ENCODE measurements around the gene MYH9. TPM values are rescaled to one million over a fixed set of nuclear protein-coding genes. Genes with fewer than 3 reads are reported as not detected.

The MYH9 gene
- total and polyA plus RNA-seq, 4 donors, result 184 to 667 (median 332) TPM

DNA sequence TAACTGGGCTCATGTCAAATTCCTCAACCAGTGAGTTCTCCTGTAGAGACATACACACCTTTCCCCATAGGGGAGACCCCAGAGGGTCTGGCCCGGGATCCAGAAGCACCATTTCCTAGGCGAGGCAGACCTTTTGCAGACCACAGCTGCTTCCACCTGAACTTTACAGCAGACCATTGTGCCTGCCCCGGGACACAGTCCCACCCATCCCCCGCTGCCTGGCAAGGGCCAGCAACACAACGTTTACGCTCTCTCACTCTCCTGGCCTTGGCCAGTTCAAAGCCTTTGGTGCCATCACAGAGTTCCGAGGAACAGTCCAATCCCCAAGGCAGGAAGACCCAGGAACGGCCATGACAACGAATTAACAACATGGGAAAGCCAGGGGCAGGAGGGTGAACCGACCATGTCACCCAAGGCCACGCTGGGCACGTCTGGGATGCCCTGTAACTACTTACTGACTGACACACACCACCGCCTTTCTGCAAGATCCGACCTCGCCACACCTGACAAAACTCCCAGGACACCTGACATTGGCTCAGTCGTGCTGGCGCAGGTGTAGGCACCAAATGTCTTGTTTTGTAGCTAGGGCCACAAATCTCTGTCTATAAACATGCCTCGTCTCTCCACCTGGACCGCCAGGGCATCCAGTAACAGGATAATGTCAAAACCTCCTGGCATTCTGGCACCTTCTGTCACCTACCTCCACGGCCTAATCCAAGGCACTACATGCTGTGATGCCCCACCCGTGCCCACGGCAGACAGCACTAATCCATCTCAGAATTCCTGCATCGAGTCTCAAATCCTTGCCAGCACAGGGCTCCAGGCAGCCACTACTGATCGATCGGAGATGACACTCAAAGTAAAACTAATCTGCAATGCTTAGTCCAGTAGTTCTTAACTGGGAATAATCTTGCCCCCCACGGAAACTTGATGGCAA lies 51.3 kb downstream of the MYH9 start:
- no peak for TF ChIP-seq CTCF (IDR thresholded peaks at IDR 0.05; ENCODE audit: control extremely low read depth, extremely low read depth)
- no peak for ATAC-seq (ENCODE audit: insufficient read depth, low FRiP score)
- no peaks in the 10 kb centered on the region for H3K9me3 ChIP-seq (ENCODE audit: control insufficient read depth in 4 of 4, insufficient read depth in 3 of 4, low read length in 3 of 4)
- H3K9ac ChIP-seq (ENCODE audit: insufficient read depth in 1 of 2, low read length in 2 of 2), result no peak overlapping the region
- H3K36me3 ChIP-seq (ENCODE audit: control insufficient read depth in 4 of 4, insufficient read depth in 4 of 4, low read length in 4 of 4), result peaks cover 11 to 52% (median 31%) of the 10 kb centered on the region in 4 donors
- H3K4me3 ChIP-seq, result no peak overlapping the region
- peak overlapping the region; percentile 63 to 71 for H3K27ac ChIP-seq (ENCODE audit: low read depth in 1 of 2, low read length in 1 of 2)
- 72 to 78% methylated on average over 26 of the region's 26 CpGs for WGBS, 2 donors
- H3K4me1 ChIP-seq (ENCODE audit: control insufficient read depth in 5 of 5, insufficient read depth in 5 of 5, low read length in 5 of 5), result peaks cover 15 to 51% (median 40%) of the 10 kb centered on the region in 5 donors
- H3K27me3 ChIP-seq (ENCODE audit: control insufficient read depth in 3 of 3, insufficient read depth in 3 of 3, low read length in 2 of 3), result no peaks in the 10 kb centered on the region
- no peak for DNase-seq

- DNase-seq (no peak), ATAC-seq (ENCODE audit: insufficient read depth, low FRiP score) (no peak)
- H3K4me3 ChIP-seq, result no peak overlapping the region
- peak overlapping the region; percentile 95 to 97 for H3K27ac ChIP-seq (ENCODE audit: low read depth in 1 of 2, low read length in 1 of 2)
- H3K27me3 ChIP-seq (ENCODE audit: control insufficient read depth in 3 of 3, insufficient read depth in 3 of 3, low read length in 2 of 3), result no peaks in the 10 kb centered on the region
- peak overlapping the region in 1 of 2 donors; percentile 25 for H3K9ac ChIP-seq (ENCODE audit: insufficient read depth in 1 of 2, low read length in 2 of 2)
- WGBS, 2 donors, result 43 to 51% methylated on average over 9 of the region's 9 CpGs
- peaks cover 20 to 59% (median 45%) of the 10 kb centered on the region in 5 donors for H3K4me1 ChIP-seq (ENCODE audit: control insufficient read depth in 5 of 5, insufficient read depth in 5 of 5, low read length in 5 of 5)
- H3K36me3 ChIP-seq (ENCODE audit: control insufficient read depth in 4 of 4, insufficient read depth in 4 of 4, low read length in 4 of 4), result peaks cover 6 to 44% (median 27%) of the 10 kb centered on the region in 4 donors
- TF ChIP-seq CTCF (IDR thresholded peaks at IDR 0.05; ENCODE audit: control extremely low read depth, extremely low read depth), result no peak
- H3K9me3 ChIP-seq (ENCODE audit: control insufficient read depth in 4 of 4, insufficient read depth in 3 of 4, low read length in 3 of 4), result no peaks in the 10 kb centered on the region
These were observed 52.1 kb downstream of the MYH9 start for GRCh38 chr22:36335621-36336020.

DNA sequence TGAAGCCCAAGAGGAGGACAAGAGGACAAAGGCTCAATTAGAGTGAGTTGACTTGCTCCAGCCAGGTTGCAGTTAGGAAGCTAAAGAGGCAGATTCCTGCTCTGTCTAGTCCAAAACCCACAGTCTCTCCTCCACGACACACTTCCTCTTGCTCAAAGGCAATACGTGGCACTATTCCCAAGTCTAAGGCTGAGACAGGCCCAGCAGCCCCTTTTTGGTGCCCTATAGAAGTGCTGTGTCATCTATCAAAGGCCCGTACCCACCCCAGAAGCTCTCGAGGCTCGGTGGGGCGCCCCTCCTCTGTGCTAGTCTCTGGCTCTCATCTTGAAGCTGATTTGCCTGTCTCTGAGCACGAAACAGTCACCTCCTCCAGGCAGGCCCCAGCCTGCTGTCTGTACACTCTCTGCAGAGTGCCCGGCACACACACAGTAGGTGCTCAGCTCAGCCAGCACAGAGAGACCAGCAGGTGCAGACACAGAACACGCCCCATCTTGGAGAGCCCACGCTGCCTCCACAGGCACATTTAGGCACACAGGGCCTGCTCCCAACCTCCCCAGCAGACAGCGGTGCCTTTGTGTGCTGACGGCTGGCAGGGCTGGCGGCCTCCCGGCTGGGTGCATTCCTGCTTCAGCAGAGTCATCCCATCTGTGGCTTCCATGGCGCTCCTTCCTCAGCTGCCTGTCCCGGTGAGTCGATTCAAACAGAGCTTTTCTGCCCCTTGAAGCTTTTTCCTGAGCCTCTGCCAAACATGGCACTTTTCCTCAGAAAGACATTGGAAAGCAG lies 52.8 kb downstream of the MYH9 start:
- Histone ChIP-seq H3K4me3 (no peak overlapping the region), H3K36me3 (ENCODE audit: control insufficient read depth in 4 of 4, insufficient read depth in 4 of 4, low read length in 4 of 4) (peaks cover 6 to 42% (median 25%) of the 10 kb centered on the region in 4 donors)

More for the DNA sequence above, 52.8 kb downstream of the MYH9 start:
- no peaks in the 10 kb centered on the region for H3K27me3 ChIP-seq (ENCODE audit: control insufficient read depth in 3 of 3, insufficient read depth in 3 of 3, low read length in 2 of 3)
- DNase-seq (peak in 2 of 3 donors; percentile 55 to 56), ATAC-seq (ENCODE audit: insufficient read depth, low FRiP score) (no peak)
- no peak overlapping the region for H3K9ac ChIP-seq (ENCODE audit: insufficient read depth in 1 of 2, low read length in 2 of 2)
- peaks cover 20 to 66% (median 50%) of the 10 kb centered on the region in 5 donors for H3K4me1 ChIP-seq (ENCODE audit: control insufficient read depth in 5 of 5, insufficient read depth in 5 of 5, low read length in 5 of 5)
- WGBS, 2 donors, result 27 to 38% methylated on average over 17 of the region's 17 CpGs
- H3K27ac ChIP-seq (ENCODE audit: low read depth in 1 of 2, low read length in 1 of 2), result peak overlapping the region; percentile 95 to 97
- TF ChIP-seq CTCF (IDR thresholded peaks at IDR 0.05; ENCODE audit: control extremely low read depth, extremely low read depth), result no peak
- H3K9me3 ChIP-seq (ENCODE audit: control insufficient read depth in 4 of 4, insufficient read depth in 3 of 4, low read length in 3 of 4), result no peaks in the 10 kb centered on the region

Measured in lung (tissue), 12 donors.